Measurements from ENCODE around the gene GCM1.

- no peak for TF ChIP-seq EZH2 (IDR thresholded peaks at IDR 0.05; ENCODE audit: borderline replicate concordance, insufficient read depth, low read length, poor library complexity, severe bottlenecking)
- TF ChIP-seq POLR2AphosphoS5 (IDR thresholded peaks at IDR 0.05), result no peak
Observed at GRCh38 chr6:53095716-53096115, 52.9 kb downstream of the GCM1 start.
